CD14-positive monocyte (primary cell): ENCODE data around the gene ZNF865. TPM values are rescaled to one million over a fixed set of nuclear protein-coding genes. Genes with fewer than 3 reads are reported as not detected.
A peak's percentile ranks its signal among the peaks of the same experiment; 100 is the strongest.

Experiments
- DNase-seq, 3 donors: peaks; one replicate each; pipeline ENCODE4 v3.0.0-alpha.2; 2011 to 2022
- H2AFZ ChIP-seq: 2 replicates; pipeline ENCODE4 v1.6.0; 2012; ENCODE audit warnings: mild to moderate bottlenecking, low read depth, low read length, inconsistent platforms; ENCODE audit not compliant: insufficient read depth, poor library complexity, severe bottlenecking
- H3K27ac ChIP-seq, 2 donors: 1 replicate in 1 of 2; 2 replicates in 1 of 2; pipeline ENCODE4 v1.5.1; 2012 to 2013; ENCODE audit warnings: low read length in 2 of 2, control low read depth in 1 of 2, inconsistent platforms in 1 of 2, low read depth in 1 of 2, mild to moderate bottlenecking in 1 of 2
- H3K27me3 ChIP-seq, 2 donors: one replicate each; pipeline versions ENCODE4 v1.6.0 to v1.6.1; 2011 to 2013; ENCODE audit warnings: low read length in 2 of 2; ENCODE audit not compliant: control insufficient read depth in 2 of 2, insufficient read depth in 2 of 2
- H3K36me3 ChIP-seq, 2 donors: replicated peaks in 1 of 2; 1 replicate in 1 of 2; 2 replicates in 1 of 2; pipeline versions ENCODE4 v1.5.1 to v1.6.1; 2012 to 2013; ENCODE audit warnings: low read length in 2 of 2, control low read depth in 1 of 2, inconsistent platforms in 1 of 2, mild to moderate bottlenecking in 1 of 2; ENCODE audit not compliant: insufficient read depth in 2 of 2, control insufficient read depth in 1 of 2
- H3K4me1 ChIP-seq, 2 donors: 1 replicate in 1 of 2; 2 replicates in 1 of 2; pipeline versions ENCODE4 v1.5.1 to v1.6.1; 2012 to 2013; ENCODE audit warnings: low read length in 2 of 2, control low read depth in 1 of 2, inconsistent platforms in 1 of 2, mild to moderate bottlenecking in 1 of 2, moderate library complexity in 1 of 2; ENCODE audit not compliant: insufficient read depth in 2 of 2, control insufficient read depth in 1 of 2
- H3K4me2 ChIP-seq: replicated peaks from 2 replicates; pipeline ENCODE3; 2012; ENCODE audit warnings: low read length, moderate library complexity, mild to moderate bottlenecking; ENCODE audit not compliant: poor library complexity, severe bottlenecking; ENCODE audit errors: extremely low read depth
- H3K4me3 ChIP-seq, 3 experiments: fragments of 200-600 bp in 1 of 3; sonication (generic) in 1 of 3; replicated peaks in 1 of 3; 1 replicate in 2 of 3; 2 replicates in 1 of 3; pipeline ENCODE4 v1.5.1; 2011 to 2013; ENCODE audit warnings: low read length in 3 of 3, mild to moderate bottlenecking in 3 of 3, control low read depth in 2 of 3, low read depth in 2 of 3, inconsistent platforms in 1 of 3, moderate library complexity in 1 of 3
- H3K79me2 ChIP-seq: 2 replicates; pipeline ENCODE4 v1.6.0; 2012; ENCODE audit warnings: mild to moderate bottlenecking, control low read depth, inconsistent platforms, low read length, moderate library complexity; ENCODE audit not compliant: insufficient read depth
- H3K9ac ChIP-seq: 2 replicates; pipeline ENCODE4 v1.6.0; 2017; ENCODE audit warnings: low read length, mild to moderate bottlenecking; ENCODE audit not compliant: insufficient read depth, poor library complexity, severe bottlenecking
- H3K9me3 ChIP-seq, 2 donors: replicated peaks in 1 of 2; 1 replicate in 1 of 2; 2 replicates in 1 of 2; pipeline versions ENCODE4 v1.5.1 to v1.6.1; 2012 to 2013; ENCODE audit warnings: low read length in 2 of 2, control low read depth in 1 of 2; ENCODE audit not compliant: control insufficient read depth in 1 of 2, insufficient read depth in 1 of 2
- H4K20me1 ChIP-seq: 2 replicates; pipeline ENCODE4 v1.6.0; 2012; ENCODE audit warnings: mild to moderate bottlenecking, low read length, control low read depth, moderate library complexity; ENCODE audit not compliant: insufficient read depth
- H3K27ac Mint-ChIP-seq, 7 donors: one replicate each; pipeline ENCODE4 v1.8.0; 2020; ENCODE audit warnings: mild to moderate bottlenecking in 7 of 7, mixed read lengths in 7 of 7, moderate library complexity in 6 of 7, inconsistent platforms in 2 of 7
- H3K27me3 Mint-ChIP-seq, 3 donors: one replicate each; pipeline ENCODE4 v1.8.0; 2021 to 2022; ENCODE audit warnings: low read depth in 3 of 3, mild to moderate bottlenecking in 3 of 3, mixed read lengths in 3 of 3, moderate library complexity in 3 of 3, inconsistent platforms in 1 of 3
- H3K36me3 Mint-ChIP-seq, 2 donors: one replicate each; pipeline ENCODE4 v1.8.0; 2020; ENCODE audit warnings: mixed read lengths in 2 of 2, inconsistent platforms in 1 of 2, mild to moderate bottlenecking in 1 of 2
- H3K4me1 Mint-ChIP-seq: one replicate; pipeline ENCODE4 v1.8.0; 2020; ENCODE audit warnings: mild to moderate bottlenecking, mixed read lengths
- H3K4me3 Mint-ChIP-seq, 2 donors: one replicate each; pipeline ENCODE4 v1.8.0; 2020; ENCODE audit warnings: mild to moderate bottlenecking in 2 of 2, mixed read lengths in 2 of 2, moderate library complexity in 1 of 2
- H3K9me3 Mint-ChIP-seq, 7 donors: one replicate each; pipeline ENCODE4 v1.8.0; 2020 to 2022; ENCODE audit warnings: mixed read lengths in 7 of 7, mild to moderate bottlenecking in 6 of 7, moderate library complexity in 6 of 7, inconsistent platforms in 2 of 7
- CTCF ChIP-seq: fragments of 200-600 bp; IDR thresholded peaks from one replicate; pipeline ENCODE4 v1.8.0; 2022; ENCODE audit warnings: antibody characterized with exemption, mild to moderate bottlenecking
- WGBS: methylation state at CpG from one replicate; pipeline ENCODE4 v1.1.5; 2013; ENCODE audit warnings: missing lambda C conversion rate; ENCODE audit not compliant: insufficient coverage; 5-methylcytosine and 5-hydroxymethylcytosine counted together
- intact Hi-C, 2 donors: fragments of 100-400 bp; cut with micrococcal nuclease; formaldehyde crosslinking; loops; one replicate each; pipeline versions ENCODE4 v1.15.0 to v1.15.1; 2023
- polyA plus RNA-seq, 3 donors: library from polyadenylated mRNA; depleted of rRNA in 1 of 3; unstranded in 2 of 3; stranded (reverse) in 1 of 3; fragments of 300-500 nt in 2 of 3; fragments of >200 nt in 1 of 3; fragmentation: Illumina TruSeq in 2 of 3; gene quantifications; 1 replicate in 2 of 3; 2 replicates in 1 of 3; pipeline ENCODE4 v1.2.3, GENCODE V29; 2012 to 2021

ZNF865 gene
- polyA plus RNA-seq, 3 donors, result 0.03 to 6.0 (median 0.07) TPM

- Histone ChIP-seq H4K20me1 (peaks cover 6% of the 10 kb centered on the region), H3K4me3 (peak overlapping the region; percentile 86 to 90 (median 89)), H3K79me2 (peaks cover 34% of the 10 kb centered on the region), H2AFZ (no peak overlapping the region), H3K9me3 (peaks cover 0 to 3% of the 10 kb centered on the region in 2 donors), H3K9ac (peak overlapping the region; percentile 98), H3K27ac (peak overlapping the region; percentile 89 to 100), H3K36me3 (no peaks in the 10 kb centered on the region), H3K4me2 (peak overlapping the region; percentile 85), H3K4me1 (peaks cover 40 to 58% of the 10 kb centered on the region in 2 donors), H3K27me3 (no peaks in the 10 kb centered on the region)
- Mint-ChIP-seq H3K36me3 (peaks cover 12 to 15% of the 10 kb centered on the region in 2 donors), H3K27me3 (peaks cover 0 to 8% (median under 1%) of the 10 kb centered on the region in 3 donors), H3K4me1 (peaks cover 69% of the 10 kb centered on the region), H3K4me3 (peak overlapping the region; percentile 100), H3K27ac (peak overlapping the region; percentile 99 to 100 (median 100)), H3K9me3 (peaks cover 0 to 7% (median 0%) of the 10 kb centered on the region in 7 donors)
- DNase-seq, result peak in 1 of 3 donors; percentile 21
- intact Hi-C loops, result loop anchor here in 1 of 2 donors (2.0 to 10.0 kb wide), 2 partner anchors 39 to 179 kb away; partner anchors contain the start of gene EPN1
- WGBS, result 65% methylated on average over 7 of the region's 7 CpGs
- TF ChIP-seq CTCF, result no peak
Observed at GRCh38 chr19:55635856-55636440, 30.5 kb downstream of the ZNF865 start.

- H3K4me3 ChIP-seq, result peak overlapping the region in 1 of 3 experiments; percentile 86
- H3K4me3 Mint-ChIP-seq, result peak overlapping the region in 1 of 2 donors; percentile 100
- peaks cover 12 to 15% of the 10 kb centered on the region in 2 donors for H3K36me3 Mint-ChIP-seq
- no peak overlapping the region for H3K27ac ChIP-seq
- peak overlapping the region in 6 of 7 donors; percentile 2 to 100 (median 75) for H3K27ac Mint-ChIP-seq
- DNase-seq, result no peak
- peaks cover 0 to 12% (median 4%) of the 10 kb centered on the region in 3 donors for H3K27me3 Mint-ChIP-seq
- peaks cover 38% of the 10 kb centered on the region for H3K79me2 ChIP-seq
- intact Hi-C loops, result loop anchor here in 1 of 2 donors (10.0 kb wide), 1 partner anchor 178 kb away; no protein-coding TSS in a partner anchor
- H3K36me3 ChIP-seq, result no peaks in the 10 kb centered on the region
- peaks cover 0 to 7% (median 1%) of the 10 kb centered on the region in 7 donors for H3K9me3 Mint-ChIP-seq
- peaks cover 46 to 66% of the 10 kb centered on the region in 2 donors for H3K4me1 ChIP-seq
- peaks cover 72% of the 10 kb centered on the region for H3K4me1 Mint-ChIP-seq
- no peak overlapping the region for H3K9ac ChIP-seq
- peaks cover 6% of the 10 kb centered on the region for H4K20me1 ChIP-seq
- no peak overlapping the region for H2AFZ ChIP-seq
- peaks cover 0 to 3% of the 10 kb centered on the region in 2 donors for H3K9me3 ChIP-seq
- H3K4me2 ChIP-seq, result peak overlapping the region; percentile 85
- 96% methylated on average over 3 of the region's 4 CpGs for WGBS
- no peak for TF ChIP-seq CTCF
- H3K27me3 ChIP-seq, result no peaks in the 10 kb centered on the region
Observed at GRCh38 chr19:55636723-55637122, 31.3 kb downstream of the ZNF865 start.
